Dendritic cell treated with granulocyte-macrophage colony-stimulating factor and Interleukin-4, amounts not matched to agents 40 ng/mL and 50 ng/mL, for 4 days (primary cell): Measurements from ENCODE around the gene GABRR2.

ENCODE experiments used
- H3K27ac Mint-ChIP-seq: one replicate; pipeline ENCODE4 v1.8.0; 2022; ENCODE audit warnings: mild to moderate bottlenecking, mixed read lengths
- H3K27me3 Mint-ChIP-seq: one replicate; pipeline ENCODE4 v1.8.0; 2022; ENCODE audit warnings: mild to moderate bottlenecking, mixed read lengths
- H3K36me3 Mint-ChIP-seq: one replicate; pipeline ENCODE4 v1.8.0; 2022; ENCODE audit warnings: low read depth, mixed read lengths
- H3K4me1 Mint-ChIP-seq: one replicate; pipeline ENCODE4 v1.8.0; 2022; ENCODE audit warnings: low read depth, mixed read lengths
- H3K4me3 Mint-ChIP-seq: one replicate; pipeline ENCODE4 v1.8.0; 2022; ENCODE audit warnings: mild to moderate bottlenecking, moderate library complexity, mixed read lengths
- H3K9me3 Mint-ChIP-seq: one replicate; pipeline ENCODE4 v1.8.0; 2022; ENCODE audit warnings: mixed read lengths
- intact Hi-C: fragments of 100-400 bp; cut with micrococcal nuclease; formaldehyde crosslinking; loops from one replicate; pipeline ENCODE4 v1.15.0; 2022

Gene GABRR2

GRCh38 chr6:89350281-89350966, 35.3 kb upstream of the GABRR2 start:
- H3K36me3 Mint-ChIP-seq: peaks cover 17% of the 10 kb centered on the region
- H3K4me1 Mint-ChIP-seq: peaks cover 52% of the 10 kb centered on the region
- H3K27ac Mint-ChIP-seq: peak overlapping the region; percentile 94
- intact Hi-C loops: loop anchor here (1.0 to 5.0 kb wide), 2 partner anchors 268 to 387 kb away; partner anchors contain the start of genes PNRC1 and RNGTT
- H3K4me3 Mint-ChIP-seq: peak overlapping the region; percentile 88
- H3K9me3 Mint-ChIP-seq: no peaks in the 10 kb centered on the region
- no peaks in the 10 kb centered on the region for H3K27me3 Mint-ChIP-seq

DNA sequence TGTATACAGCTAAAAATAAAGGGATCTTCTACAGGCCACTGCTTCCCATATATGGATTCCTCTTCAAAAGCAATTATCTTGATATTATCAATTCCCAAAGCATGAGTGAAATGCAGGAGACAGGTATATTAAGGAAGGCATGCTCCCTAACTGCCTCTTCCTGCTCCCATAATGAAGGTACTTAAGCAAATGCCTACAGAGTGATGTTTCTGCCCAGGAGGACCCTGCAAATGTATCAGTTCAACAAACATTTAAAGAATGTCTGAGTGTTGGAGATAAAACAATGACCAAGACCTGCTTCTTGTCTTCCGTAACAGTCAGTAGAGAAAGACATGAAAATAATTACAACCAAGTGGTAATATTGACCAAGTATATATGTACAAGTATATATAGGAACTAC, 33.3 kb upstream of the GABRR2 start:
- peak overlapping the region; percentile 30 for H3K27ac Mint-ChIP-seq
- H3K27me3 Mint-ChIP-seq: no peaks in the 10 kb centered on the region

GRCh38 chr6:89347825-89348224, 32.7 kb upstream of the GABRR2 start:
- Mint-ChIP-seq H3K27ac (peak overlapping the region; percentile 30), H3K36me3 (peaks cover 27% of the 10 kb centered on the region), H3K4me3 (no peak overlapping the region), H3K9me3 (no peaks in the 10 kb centered on the region), H3K27me3 (no peaks in the 10 kb centered on the region), H3K4me1 (peaks cover 53% of the 10 kb centered on the region)
- intact Hi-C loops: no loop called here

More for the DNA sequence above, 33.3 kb upstream of the GABRR2 start:
- no peaks in the 10 kb centered on the region for H3K9me3 Mint-ChIP-seq
- peaks cover 54% of the 10 kb centered on the region for H3K4me1 Mint-ChIP-seq
- peaks cover 27% of the 10 kb centered on the region for H3K36me3 Mint-ChIP-seq
- intact Hi-C loops: no loop called here
- no peak overlapping the region for H3K4me3 Mint-ChIP-seq

DNA sequence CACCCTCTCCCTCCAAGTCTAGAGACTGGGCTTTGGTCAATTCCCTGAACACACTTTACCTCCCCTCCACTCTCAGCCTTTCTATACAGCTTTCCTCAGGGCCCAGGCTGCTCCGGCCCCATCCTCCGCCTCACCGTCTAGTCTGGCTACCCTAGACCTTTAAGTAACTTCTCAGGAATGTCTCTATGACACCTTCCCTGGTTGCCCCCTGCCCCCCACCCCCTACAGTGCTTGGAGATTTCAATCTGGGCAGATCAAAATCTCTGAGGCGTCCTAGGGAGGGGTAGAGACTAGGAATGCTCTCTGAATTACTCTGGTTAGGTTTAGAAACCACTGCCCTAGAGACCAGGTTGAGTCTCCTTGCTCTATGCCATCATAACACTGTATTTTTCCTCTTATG, 31.3 kb upstream of the GABRR2 start:
- no peak overlapping the region for H3K27ac Mint-ChIP-seq
- peaks cover 53% of the 10 kb centered on the region for H3K4me1 Mint-ChIP-seq
- H3K4me3 Mint-ChIP-seq: no peak overlapping the region
- H3K9me3 Mint-ChIP-seq: no peaks in the 10 kb centered on the region
- no peaks in the 10 kb centered on the region for H3K27me3 Mint-ChIP-seq
- H3K36me3 Mint-ChIP-seq: peaks cover 22% of the 10 kb centered on the region
- intact Hi-C loops: no loop called here

DNA sequence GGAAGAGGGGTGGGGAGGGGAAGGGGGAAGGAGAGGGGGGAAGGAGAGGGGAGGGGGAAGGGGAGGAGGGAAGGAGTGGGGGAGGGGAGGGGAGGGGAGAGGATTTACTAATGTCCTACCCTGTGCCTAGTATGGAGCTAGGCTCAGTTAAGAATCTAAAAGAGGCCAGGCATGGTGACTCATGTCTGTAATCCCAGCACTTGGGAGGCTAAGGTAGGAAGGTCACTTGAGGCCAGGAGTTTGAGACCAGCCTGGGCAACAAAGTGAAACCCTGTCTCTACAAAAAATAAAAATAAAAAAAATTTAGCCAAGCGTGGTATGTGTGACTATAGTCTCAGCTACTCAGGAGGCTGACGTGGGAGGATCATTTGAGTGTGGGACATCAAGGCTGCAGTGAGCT, 24.5 kb upstream of the GABRR2 start:
- Mint-ChIP-seq H3K4me3 (no peak overlapping the region), H3K4me1 (peaks cover 11% of the 10 kb centered on the region), H3K9me3 (no peaks in the 10 kb centered on the region), H3K27ac (peak overlapping the region; percentile 29), H3K27me3 (no peaks in the 10 kb centered on the region), H3K36me3 (peaks cover 51% of the 10 kb centered on the region)
- intact Hi-C loops: no loop called here

GRCh38 chr6:89335164-89335563, 20.1 kb upstream of the GABRR2 start:
- Mint-ChIP-seq H3K36me3 (peaks cover 60% of the 10 kb centered on the region), H3K9me3 (no peaks in the 10 kb centered on the region), H3K4me1 (peaks cover 4% of the 10 kb centered on the region), H3K27ac (no peak overlapping the region), H3K27me3 (no peaks in the 10 kb centered on the region), H3K4me3 (no peak overlapping the region)
- intact Hi-C loops: no loop called here

DNA sequence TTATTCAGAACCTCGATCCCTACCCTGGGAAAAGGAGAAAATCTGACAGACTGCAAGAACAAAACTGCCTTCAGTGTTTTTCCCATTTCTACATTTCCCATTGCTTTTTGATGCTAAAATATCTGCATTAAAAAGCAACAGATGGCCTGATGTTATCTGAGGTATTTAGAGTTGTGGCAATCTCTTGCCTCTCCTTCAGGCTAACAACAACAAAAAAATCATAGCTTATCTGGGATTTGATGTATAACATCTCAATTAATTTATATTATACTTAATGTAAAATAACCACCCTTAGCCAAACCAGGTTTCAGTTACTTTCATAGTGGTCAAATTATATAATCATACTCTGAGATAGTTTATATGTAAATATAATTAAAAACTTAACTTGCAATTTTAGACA, 15.8 kb upstream of the GABRR2 start:
- Mint-ChIP-seq H3K27me3 (no peaks in the 10 kb centered on the region), H3K4me1 (no peaks in the 10 kb centered on the region), H3K27ac (no peak overlapping the region), H3K4me3 (no peak overlapping the region), H3K36me3 (peaks cover 66% of the 10 kb centered on the region), H3K9me3 (no peaks in the 10 kb centered on the region)
- intact Hi-C loops: no loop called here

- H3K4me1 Mint-ChIP-seq: peaks cover 5% of the 10 kb centered on the region
- H3K36me3 Mint-ChIP-seq: peaks cover 67% of the 10 kb centered on the region
- no peaks in the 10 kb centered on the region for H3K9me3 Mint-ChIP-seq
- no peaks in the 10 kb centered on the region for H3K27me3 Mint-ChIP-seq
- intact Hi-C loops: no loop called here
- no peak overlapping the region for H3K4me3 Mint-ChIP-seq
- H3K27ac Mint-ChIP-seq: no peak overlapping the region
Observed at GRCh38 chr6:89328976-89329375, 13.9 kb upstream of the GABRR2 start.

- H3K4me1 Mint-ChIP-seq: peaks cover 41% of the 10 kb centered on the region
- H3K9me3 Mint-ChIP-seq: no peaks in the 10 kb centered on the region
- intact Hi-C loops: no loop called here
- no peak overlapping the region for H3K27ac Mint-ChIP-seq
- H3K4me3 Mint-ChIP-seq: no peak overlapping the region
- H3K27me3 Mint-ChIP-seq: no peaks in the 10 kb centered on the region
- peaks cover 47% of the 10 kb centered on the region for H3K36me3 Mint-ChIP-seq
Observed at GRCh38 chr6:89324304-89324703, 9.2 kb upstream of the GABRR2 start.

- Mint-ChIP-seq H3K27ac (no peak overlapping the region), H3K9me3 (no peaks in the 10 kb centered on the region)
Observed at GRCh38 chr6:89323511-89323971, 8.4 kb upstream of the GABRR2 start.

DNA sequence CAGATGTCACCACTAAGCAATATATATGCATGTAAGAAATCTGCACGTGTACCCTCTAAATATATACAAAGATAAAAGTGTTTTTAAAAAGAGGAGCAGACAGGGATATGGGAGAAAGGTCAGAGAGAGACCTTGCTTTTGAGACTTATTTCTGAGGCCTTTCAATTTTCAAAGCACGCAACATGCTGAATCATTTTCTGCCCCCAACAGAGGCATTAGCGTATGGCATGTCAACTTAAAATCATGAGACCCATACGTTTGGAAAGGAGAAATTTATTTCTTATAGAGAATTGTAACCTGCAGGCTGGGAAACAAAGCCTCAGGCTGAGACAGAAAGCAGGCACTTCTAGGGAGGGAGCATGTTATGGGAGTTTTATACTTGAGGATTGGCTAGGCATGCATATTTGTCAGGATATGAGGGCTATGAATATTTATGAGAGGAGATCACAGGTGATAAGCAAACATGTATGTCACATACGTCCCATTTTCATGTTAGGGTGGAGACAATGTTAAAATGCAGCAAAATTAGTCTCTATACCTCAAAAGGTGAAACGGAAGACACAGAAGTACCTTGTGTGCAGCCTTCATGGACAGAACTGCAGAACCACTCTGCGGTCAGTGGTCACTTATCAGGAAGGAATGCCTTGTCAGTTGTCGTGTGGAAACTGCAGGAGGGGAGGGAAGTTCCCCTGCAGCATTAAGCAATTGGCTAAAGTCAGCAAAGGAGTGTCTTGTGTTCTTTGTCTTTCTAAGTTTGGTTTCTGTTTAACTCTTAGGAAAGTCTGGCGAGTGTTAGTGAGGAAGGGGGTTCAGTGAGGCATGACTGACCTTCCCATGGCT, 6.3 kb upstream of the GABRR2 start:
- Mint-ChIP-seq H3K9me3 (no peaks in the 10 kb centered on the region), H3K4me3 (peak overlapping the region; percentile 63), H3K27me3 (no peaks in the 10 kb centered on the region), H3K36me3 (peaks cover 34% of the 10 kb centered on the region), H3K27ac (peak overlapping the region; percentile 79), H3K4me1 (peaks cover 48% of the 10 kb centered on the region)
- intact Hi-C loops: no loop called here

More at GRCh38 chr6:89323511-89323971, 8.4 kb upstream of the GABRR2 start:
- intact Hi-C loops: no loop called here
- peaks cover 41% of the 10 kb centered on the region for H3K4me1 Mint-ChIP-seq
- no peak overlapping the region for H3K4me3 Mint-ChIP-seq
- no peaks in the 10 kb centered on the region for H3K27me3 Mint-ChIP-seq
- peaks cover 39% of the 10 kb centered on the region for H3K36me3 Mint-ChIP-seq

DNA sequence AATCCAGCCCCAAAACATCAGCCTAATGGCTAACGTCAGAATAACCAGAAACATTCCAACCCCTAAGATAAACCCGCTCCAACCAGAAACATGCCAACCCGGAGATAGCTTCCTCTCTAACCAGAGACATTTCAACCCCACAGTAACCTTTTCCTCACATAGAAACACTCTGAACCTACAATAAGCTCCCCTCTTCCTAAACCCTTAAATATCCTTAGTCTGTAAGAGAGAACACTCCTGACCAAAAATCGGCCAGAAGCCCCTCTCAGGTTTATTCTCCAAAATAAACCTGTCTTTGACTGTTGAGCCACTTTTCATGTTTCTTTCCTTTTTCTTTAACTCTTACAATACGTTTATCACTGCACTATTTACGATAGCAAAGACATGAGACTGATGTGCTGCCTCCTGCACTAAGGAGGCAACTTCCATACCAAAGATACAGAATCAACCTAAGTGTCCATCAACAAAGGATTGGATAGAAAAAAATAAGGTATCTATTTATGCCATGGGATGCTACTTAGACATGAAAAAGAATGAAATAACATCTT, 5.0 kb upstream of the GABRR2 start:
- Mint-ChIP-seq H3K9me3 (no peaks in the 10 kb centered on the region), H3K27ac (no peak overlapping the region), H3K36me3 (peaks cover 39% of the 10 kb centered on the region), H3K27me3 (no peaks in the 10 kb centered on the region), H3K4me1 (peaks cover 48% of the 10 kb centered on the region), H3K4me3 (no peak overlapping the region)
- intact Hi-C loops: no loop called here

- intact Hi-C loops: no loop called here
- H3K36me3 Mint-ChIP-seq: peaks cover 37% of the 10 kb centered on the region
- no peaks in the 10 kb centered on the region for H3K9me3 Mint-ChIP-seq
- H3K4me3 Mint-ChIP-seq: no peak overlapping the region
- H3K27me3 Mint-ChIP-seq: no peaks in the 10 kb centered on the region
- no peak overlapping the region for H3K27ac Mint-ChIP-seq
- H3K4me1 Mint-ChIP-seq: peaks cover 37% of the 10 kb centered on the region
Observed at GRCh38 chr6:89317067-89317466, 2.0 kb upstream of the GABRR2 start.

GRCh38 chr6:89314692-89315091, 407 bp downstream of the GABRR2 start:
- intact Hi-C loops: no loop called here
- no peak overlapping the region for H3K27ac Mint-ChIP-seq

More at GRCh38 chr6:89314692-89315091, 407 bp downstream of the GABRR2 start:
- H3K27me3 Mint-ChIP-seq: no peaks in the 10 kb centered on the region
- H3K4me1 Mint-ChIP-seq: peaks cover 42% of the 10 kb centered on the region
- H3K4me3 Mint-ChIP-seq: no peak overlapping the region
- peaks cover 30% of the 10 kb centered on the region for H3K36me3 Mint-ChIP-seq
- H3K9me3 Mint-ChIP-seq: no peaks in the 10 kb centered on the region
